Skeletal muscle cell (primary cell): ENCODE results near the gene PTMS.

Experiments
- DNase-seq: peaks from one replicate; pipeline ENCODE4 v3.0.0-alpha.2; 2010; ENCODE audit warnings: low read depth
- H3K4me3 ChIP-seq: 2 replicates; pipeline ENCODE4 v1.5.1; 2011; ENCODE audit warnings: low read depth, mild to moderate bottlenecking, control low read depth, low read length, moderate library complexity

PTMS gene

GRCh38 chr12:6770094-6770493, 3.9 kb downstream of the PTMS start:
- H3K4me3 ChIP-seq, result no peak overlapping the region
- no peak for DNase-seq

GRCh38 chr12:6770600-6770999, 4.4 kb downstream of the PTMS start:
- no peak for DNase-seq

GRCh38 chr12:6771091-6771495, 4.9 kb downstream of the PTMS start:
- no peak overlapping the region for H3K4me3 ChIP-seq
- no peak for DNase-seq

More at GRCh38 chr12:6770600-6770999, 4.4 kb downstream of the PTMS start:
- H3K4me3 ChIP-seq, result no peak overlapping the region

GRCh38 chr12:6771509-6772330, 5.6 kb downstream of the PTMS start:
- H3K4me3 ChIP-seq, result no peak overlapping the region

GRCh38 chr12:6772331-6772695, 6.2 kb downstream of the PTMS start, which contains the start of gene LAG3:
LAG3 (plus strand) TSS chr12:6772520; CDS start chr12:6772853, 333 bp downstream.
- DNase-seq, result no peak
- H3K4me3 ChIP-seq, result no peak within 1 kb of the TSS

More at GRCh38 chr12:6771509-6772330, 5.6 kb downstream of the PTMS start:
- DNase-seq, result no peak

GRCh38 chr12:6772726-6773589, 6.8 kb downstream of the PTMS start:
- no peak for DNase-seq
- H3K4me3 ChIP-seq, result no peak overlapping the region

GRCh38 chr12:6773590-6774351, 7.6 kb downstream of the PTMS start:
- H3K4me3 ChIP-seq, result no peak overlapping the region
- DNase-seq, result no peak

GRCh38 chr12:6774499-6775062, 8.4 kb downstream of the PTMS start:
- DNase-seq, result no peak
- no peak overlapping the region for H3K4me3 ChIP-seq

- H3K4me3 ChIP-seq, result no peak overlapping the region
- DNase-seq, result no peak
Observed at GRCh38 chr12:6775185-6776174, 9.3 kb downstream of the PTMS start.

- H3K4me3 ChIP-seq, result no peak overlapping the region
- DNase-seq, result no peak
Observed at GRCh38 chr12:6777386-6777785, 11.2 kb downstream of the PTMS start.

GRCh38 chr12:6778217-6778573, 12.0 kb downstream of the PTMS start:
- no peak for DNase-seq
- H3K4me3 ChIP-seq, result peak overlapping the region; percentile 41

- peak; percentile 73 for DNase-seq
Observed at GRCh38 chr12:6778574-6779550, 12.7 kb downstream of the PTMS start.

GRCh38 chr12:6779708-6780432, 13.7 kb downstream of the PTMS start:
- no peak for DNase-seq

More at GRCh38 chr12:6778574-6779550, 12.7 kb downstream of the PTMS start:
- H3K4me3 ChIP-seq, result peak overlapping the region; percentile 41

GRCh38 chr12:6780573-6780972, 14.4 kb downstream of the PTMS start:
- DNase-seq, result no peak
- H3K4me3 ChIP-seq, result no peak overlapping the region

More at GRCh38 chr12:6779708-6780432, 13.7 kb downstream of the PTMS start:
- H3K4me3 ChIP-seq, result no peak overlapping the region

- DNase-seq, result no peak
- H3K4me3 ChIP-seq, result no peak overlapping the region
Observed at GRCh38 chr12:6782119-6782518, 16.0 kb downstream of the PTMS start.

GRCh38 chr12:6782850-6783566, 16.8 kb downstream of the PTMS start:
- DNase-seq, result no peak
- H3K4me3 ChIP-seq, result no peak overlapping the region
